Erythroblast (primary cell): Measurements from ENCODE around the gene MUC5B.

Source experiments
- GATA1 ChIP-seq: IDR thresholded peaks from 2 replicates; pipeline ENCODE4 v1.6.1; 2011; ENCODE audit warnings: low read depth, mild to moderate bottlenecking, control low read depth, low read length, moderate library complexity
- POLR2A ChIP-seq: IDR thresholded peaks from 2 replicates; pipeline ENCODE4 v1.6.1; 2011; ENCODE audit warnings: mild to moderate bottlenecking, low read length

DNA sequence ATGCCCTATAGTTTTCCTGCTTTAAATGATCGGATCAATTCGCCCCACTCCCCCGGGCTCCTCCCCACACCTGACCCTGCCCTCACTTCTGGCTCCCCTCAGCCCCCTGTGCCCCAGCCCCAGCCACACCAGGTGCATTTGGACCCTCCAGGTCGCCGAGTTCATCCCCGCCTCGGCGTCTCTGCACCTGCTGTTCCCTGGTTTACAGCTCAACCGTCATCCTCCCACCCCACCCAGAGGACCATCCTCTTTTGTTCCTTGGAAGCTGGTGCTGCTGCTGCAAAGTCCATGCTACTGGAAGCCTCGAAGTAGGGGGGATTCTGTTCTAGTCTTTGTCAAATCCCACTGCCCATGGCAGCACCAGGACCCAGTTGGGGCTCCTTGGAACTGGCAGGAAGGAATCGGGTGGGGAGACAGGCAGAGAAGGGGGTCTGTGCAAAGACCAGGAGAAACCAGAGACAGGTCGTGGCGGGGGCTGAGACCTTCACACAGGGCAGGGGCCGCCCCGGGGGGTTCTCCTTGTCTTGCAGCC, 4.5 kb upstream of the MUC5B start:
- TF ChIP-seq POLR2A (no peak), GATA1 (no peak)
